Skeletal muscle satellite cell (primary cell): ENCODE data around the gene HARS1.
"Not testable (repeated sequence)": the region's sequence is repeated elsewhere in the genome, so short reads cannot be mapped to it uniquely, and the experiment has no call there.

ENCODE experiments used
- H3K27me3 ChIP-seq: 2 replicates; pipeline ENCODE4 v1.7.0; 2013; ENCODE audit warnings: low read length; ENCODE audit not compliant: control insufficient read depth, insufficient read depth
- H3K36me3 ChIP-seq: 2 replicates; pipeline ENCODE4 v1.7.0; 2013; ENCODE audit warnings: mild to moderate bottlenecking, control low read depth, low read length; ENCODE audit not compliant: insufficient read depth
- H3K4me1 ChIP-seq: 2 replicates; pipeline ENCODE4 v1.7.0; 2013; ENCODE audit warnings: low read length; ENCODE audit not compliant: control insufficient read depth, insufficient read depth
- H3K4me2 ChIP-seq: 2 replicates; pipeline ENCODE4 v1.7.0; 2013; ENCODE audit warnings: mild to moderate bottlenecking, low read length
- H3K4me3 ChIP-seq: 2 replicates; pipeline ENCODE4 v1.7.0; 2013; ENCODE audit warnings: low read length
- H3K9ac ChIP-seq: 2 replicates; pipeline ENCODE4 v1.7.0; 2013; ENCODE audit warnings: mild to moderate bottlenecking, low read depth, low read length, moderate library complexity
- H3K9me3 ChIP-seq: replicated peaks from 2 replicates; pipeline ENCODE4 v1.7.0; 2013; ENCODE audit warnings: mild to moderate bottlenecking, control low read depth, low read length
- small RNA-seq: library from RNA; depleted of rRNA; stranded (forward); fragments of <200 nt; gene quantifications from one replicate; pipeline ENCODE3, GENCODE V24; 2012

Gene HARS1

GRCh38 chr5:140630292-140631035, 60.7 kb downstream of the HARS1 start:
- Histone ChIP-seq H3K4me3 (no peak overlapping the region), H3K36me3 (no peaks in the 10 kb centered on the region), H3K27me3 (peaks cover 26% of the 10 kb centered on the region), H3K4me1 (peaks cover 22% of the 10 kb centered on the region), H3K9ac (no peak overlapping the region), H3K9me3 (no peaks in the 10 kb centered on the region), H3K4me2 (no peak overlapping the region)

GRCh38 chr5:140628711-140629110, 62.5 kb downstream of the HARS1 start:
- Histone ChIP-seq H3K4me1 (peaks cover 22% of the 10 kb centered on the region), H3K27me3 (peaks cover 26% of the 10 kb centered on the region), H3K9me3 (no peaks in the 10 kb centered on the region)

GRCh38 chr5:140627972-140628371, 63.2 kb downstream of the HARS1 start:
- H3K4me3 ChIP-seq: no peak overlapping the region
- no peaks in the 10 kb centered on the region for H3K36me3 ChIP-seq
- no peaks in the 10 kb centered on the region for H3K9me3 ChIP-seq
- peaks cover 16% of the 10 kb centered on the region for H3K4me1 ChIP-seq
- no peak overlapping the region for H3K4me2 ChIP-seq
- peaks cover 26% of the 10 kb centered on the region for H3K27me3 ChIP-seq
- no peak overlapping the region for H3K9ac ChIP-seq

More at GRCh38 chr5:140628711-140629110, 62.5 kb downstream of the HARS1 start:
- Histone ChIP-seq H3K36me3 (no peaks in the 10 kb centered on the region), H3K4me2 (no peak overlapping the region), H3K9ac (no peak overlapping the region), H3K4me3 (no peak overlapping the region)

GRCh38 chr5:140624886-140625285, 66.3 kb downstream of the HARS1 start:
- H3K4me3 ChIP-seq, H3K36me3 ChIP-seq, H3K9me3 ChIP-seq, H3K4me2 ChIP-seq, H3K9ac ChIP-seq, H3K4me1 ChIP-seq: not testable (repeated sequence)
- H3K27me3 ChIP-seq: peaks cover 22% of the 10 kb centered on the region

Small RNA genes within 50 kb of the gene (small RNA-seq; reads per million reads assigned to genes)
- gene VTRNA1-1 (57.3 reads per million, percentile 96 among the genes with 10 or more reads in this experiment), gene VTRNA1-2 (27.0 reads per million, percentile 94 among the genes with 10 or more reads in this experiment), gene VTRNA1-3 (4.5 reads per million, percentile 84 among the genes with 10 or more reads in this experiment)
